Anterior cingulate cortex (tissue), 58 donors: ENCODE results near the gene TRMT61A.

Experiments
- DNase-seq, 58 donors: peaks; one replicate each; lab custom pipeline; 2025; lab: John Stamatoyannopoulos, UW

The TRMT61A gene

DNA sequence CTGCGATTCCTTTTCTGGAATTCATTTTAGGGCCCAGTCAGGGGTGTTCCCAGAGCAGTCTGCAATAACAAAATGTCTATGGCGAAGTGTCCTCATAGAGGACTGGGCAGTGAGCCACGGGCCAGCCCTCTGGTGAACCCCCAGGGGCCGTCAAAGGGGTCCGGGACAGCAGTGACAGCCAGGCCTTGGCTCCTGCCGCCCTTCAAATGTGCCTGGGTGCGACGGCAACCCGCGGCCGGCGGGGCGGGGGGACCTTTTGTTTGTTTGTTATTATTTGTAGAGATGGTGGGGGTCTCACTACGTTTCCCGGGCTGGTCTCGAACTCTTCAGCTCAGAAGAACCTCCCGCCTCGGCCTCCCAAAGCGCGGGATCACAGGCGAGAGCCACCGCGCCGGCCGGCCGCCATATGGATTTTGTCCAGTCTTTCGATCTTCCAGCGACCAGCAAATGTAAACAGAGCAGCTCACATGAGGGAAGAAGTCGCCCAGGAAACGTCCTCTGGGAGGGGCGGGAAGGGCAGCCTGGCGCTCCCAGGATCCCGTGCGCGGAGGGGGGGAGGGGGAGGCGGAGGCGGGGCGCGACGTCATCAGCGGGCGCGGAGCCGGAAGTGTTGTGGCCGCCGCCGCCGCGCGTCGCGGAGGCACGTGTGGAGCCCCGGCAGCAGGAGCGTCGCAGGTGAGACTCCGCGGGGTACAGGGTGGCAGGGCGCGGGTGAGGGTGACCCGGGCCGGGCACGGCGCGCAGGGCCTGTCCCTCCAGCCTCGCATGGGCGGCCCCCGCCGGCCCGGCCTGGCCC, at the start of gene TRMT61A:
Gene TRMT61A (plus strand): TSS at position 610 of the 796 bp plus-strand sequence. CDS start 783 bp downstream, outside the sequence.
- DNase-seq, result peak; percentile 41 to 91 (median 84)

DNA sequence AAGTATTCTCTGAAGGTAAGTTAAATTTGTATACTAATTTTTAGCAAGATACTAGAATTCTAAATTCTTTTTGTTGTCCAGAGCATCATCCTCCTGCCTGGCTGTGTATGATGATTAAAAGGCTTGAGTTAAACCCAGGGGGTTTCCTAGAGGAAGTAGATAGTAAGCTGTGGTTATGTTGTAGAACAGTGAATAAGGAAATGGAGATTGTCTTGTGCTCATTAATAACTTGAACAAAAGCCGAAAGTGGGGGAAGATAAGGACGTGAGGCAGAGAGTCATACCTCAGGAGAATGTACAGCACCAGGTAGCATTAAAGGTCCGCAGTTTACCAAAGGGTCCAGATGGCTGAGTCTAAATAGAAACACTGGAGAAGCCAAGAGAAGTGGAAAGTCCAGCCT, 48.4 kb upstream of the TRMT61A start:
- no peak for DNase-seq

DNA sequence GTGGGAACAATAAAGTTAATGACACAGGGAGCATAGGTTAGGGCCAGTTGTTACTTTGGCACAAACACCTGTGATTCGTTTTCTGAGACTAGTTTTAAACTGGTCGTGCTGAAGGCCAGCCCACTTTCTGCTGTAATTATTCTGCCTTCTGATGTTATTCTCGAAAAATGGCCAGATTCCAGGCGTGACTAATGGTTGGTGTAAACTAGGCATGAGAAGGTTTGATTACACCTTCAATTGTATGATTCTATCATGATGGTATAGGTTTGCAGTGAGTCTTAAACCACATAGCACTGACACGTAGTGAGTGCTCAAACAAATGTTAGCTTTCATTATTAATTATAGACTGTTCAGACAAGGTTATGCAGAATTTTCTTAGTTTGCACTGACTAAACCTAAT, 45.4 kb upstream of the TRMT61A start:
- DNase-seq, result no peak

DNA sequence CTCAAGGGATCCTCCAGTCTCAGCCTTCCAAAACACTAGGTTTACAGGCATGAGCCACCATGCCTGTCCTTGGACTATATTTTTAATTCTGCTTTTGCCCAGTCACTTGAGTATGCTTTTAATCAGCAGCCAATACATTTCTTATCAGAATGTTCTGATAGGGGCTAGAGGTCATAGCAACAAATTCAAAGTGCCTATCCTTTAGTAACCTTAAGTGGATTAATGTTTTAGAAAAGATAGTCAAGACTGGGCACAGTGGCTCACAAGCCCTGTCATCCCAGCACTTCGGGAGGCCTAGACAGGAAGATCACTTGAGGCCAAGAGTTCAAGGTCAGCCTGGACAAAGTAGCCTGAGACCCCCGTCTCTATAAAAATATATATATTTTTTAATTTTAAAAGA, 43.5 kb upstream of the TRMT61A start:
- DNase-seq, result no peak

DNA sequence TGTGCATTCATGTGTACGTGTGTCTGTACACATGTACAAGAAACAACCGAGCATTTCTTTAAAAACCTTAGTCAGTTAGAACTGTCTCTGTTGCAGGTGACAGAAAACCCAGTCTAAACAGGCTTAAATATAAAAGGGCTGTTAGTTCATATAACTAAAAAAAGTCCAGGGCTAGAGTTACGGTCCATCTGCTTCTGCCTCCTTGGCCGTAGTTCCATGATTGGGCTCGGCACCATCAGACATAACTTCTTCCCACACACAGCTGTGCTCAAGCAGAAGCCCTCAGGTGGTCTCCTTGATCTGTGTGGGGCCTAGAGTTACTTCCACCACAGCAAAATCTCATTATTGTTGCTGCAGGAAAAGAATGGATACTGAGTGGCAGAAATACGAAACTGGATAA, 40.9 kb upstream of the TRMT61A start:
- no peak for DNase-seq

DNA sequence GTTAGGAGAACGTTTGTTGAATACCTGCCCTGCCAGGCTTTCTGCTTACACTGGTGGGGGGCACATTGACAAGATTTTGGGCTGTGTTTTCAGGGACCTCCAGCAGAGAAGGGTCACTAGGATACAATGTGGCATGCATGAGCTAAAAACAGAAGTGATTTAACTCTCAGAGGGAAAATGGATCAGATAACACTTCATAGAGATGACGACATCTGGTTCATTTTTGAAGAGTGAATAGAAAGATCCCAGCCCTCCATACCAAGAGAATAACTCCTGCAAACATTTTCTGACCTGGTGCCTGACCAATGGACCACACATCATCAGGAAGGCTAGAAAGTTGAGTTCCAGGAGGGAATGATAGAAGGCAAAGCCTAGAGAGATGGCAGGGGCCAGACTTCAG, 40.0 kb upstream of the TRMT61A start:
- DNase-seq, result no peak

DNA sequence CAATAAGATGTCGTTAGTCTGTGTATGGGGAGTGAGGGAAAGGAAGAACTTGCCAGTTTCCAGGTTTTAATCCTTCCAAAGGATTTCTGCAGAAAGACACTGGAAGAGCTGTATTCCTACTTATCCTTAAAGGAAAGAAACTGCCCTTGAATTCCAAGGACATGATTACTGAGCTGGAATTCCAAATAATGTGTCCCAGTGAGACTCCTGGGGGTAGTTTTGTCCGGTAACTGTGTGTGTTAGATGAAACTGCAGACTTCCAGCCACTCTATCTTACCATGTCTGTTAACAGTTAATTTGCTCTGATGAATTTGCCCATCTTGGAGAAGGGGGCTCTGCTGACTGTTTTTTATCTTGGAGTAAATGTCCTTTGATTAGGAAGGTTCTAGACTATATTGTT, 39.4 kb upstream of the TRMT61A start:
- DNase-seq, result no peak

DNA sequence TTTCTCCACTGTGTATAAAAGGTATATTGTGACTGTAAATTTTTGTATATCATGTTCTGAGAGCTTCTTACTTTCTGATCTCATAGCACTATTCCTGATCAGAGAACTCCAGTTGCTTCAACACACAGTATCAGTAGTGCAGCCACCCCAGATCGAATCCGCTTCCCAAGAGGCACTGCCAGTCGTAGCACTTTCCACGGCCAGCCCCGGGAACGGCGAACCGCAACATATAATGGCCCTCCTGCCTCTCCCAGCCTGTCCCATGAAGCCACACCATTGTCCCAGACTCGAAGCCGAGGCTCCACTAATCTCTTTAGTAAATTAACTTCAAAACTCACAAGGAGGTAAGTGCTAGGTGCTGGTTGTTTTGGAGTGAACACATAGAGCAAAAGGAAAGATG, 37.3 kb upstream of the TRMT61A start:
- DNase-seq, result no peak

DNA sequence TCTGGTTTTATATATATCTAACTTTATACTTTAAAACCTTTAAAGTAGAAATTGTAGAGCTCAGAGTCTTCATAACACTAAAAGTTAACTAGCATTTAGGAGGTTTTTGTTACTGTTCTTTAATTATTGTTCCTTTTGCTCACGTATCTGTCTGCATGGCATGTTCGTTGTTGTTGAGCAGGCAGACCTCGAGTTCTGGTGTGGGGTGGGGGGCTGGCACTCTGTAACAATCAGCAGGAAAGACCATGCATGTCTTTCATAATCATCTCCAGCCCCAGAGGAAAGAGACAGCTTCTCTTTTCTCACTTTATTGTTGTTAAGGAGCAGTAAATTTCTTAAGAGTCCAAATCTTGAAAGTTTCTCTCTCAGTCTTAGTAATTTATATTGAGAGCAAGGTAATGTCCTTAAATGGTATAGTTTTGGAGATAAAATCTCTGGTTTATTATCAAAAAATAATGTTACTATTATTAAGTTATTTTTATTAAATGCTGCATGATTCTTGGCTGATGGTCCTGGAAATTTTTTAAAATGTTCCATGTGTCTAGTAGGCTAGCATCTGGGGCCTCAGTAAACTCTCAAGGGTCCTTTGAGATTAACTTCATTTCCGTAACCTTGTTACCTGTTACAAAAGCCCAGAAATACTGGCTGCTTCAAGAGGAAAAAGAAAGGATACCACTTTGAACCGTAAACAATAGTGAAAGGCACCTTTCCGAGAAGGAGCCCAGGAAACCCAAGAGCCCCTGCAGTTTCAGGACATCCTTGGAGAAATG, 36.7 kb upstream of the TRMT61A start:
- DNase-seq, result no peak

DNA sequence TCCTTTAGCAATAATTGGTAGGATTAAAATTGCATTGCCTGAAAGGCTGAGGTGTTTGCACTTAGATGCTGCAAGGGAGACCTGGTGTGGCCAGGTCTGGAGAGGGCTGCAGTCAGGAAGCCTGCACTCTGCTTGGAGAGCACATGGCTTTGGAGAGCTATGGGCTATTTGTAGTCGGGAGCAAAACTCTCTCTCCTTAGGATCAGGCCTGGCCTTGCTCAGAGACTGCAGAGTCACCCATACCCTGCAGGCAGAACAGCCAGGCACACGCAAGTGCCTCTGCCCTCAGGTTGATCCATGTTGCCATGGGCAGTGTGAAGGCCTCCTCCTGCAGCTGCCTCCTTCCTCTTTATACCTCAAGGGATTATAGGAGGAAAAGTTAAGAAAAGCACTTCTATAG, 33.1 kb upstream of the TRMT61A start:
- DNase-seq, result no peak

DNA sequence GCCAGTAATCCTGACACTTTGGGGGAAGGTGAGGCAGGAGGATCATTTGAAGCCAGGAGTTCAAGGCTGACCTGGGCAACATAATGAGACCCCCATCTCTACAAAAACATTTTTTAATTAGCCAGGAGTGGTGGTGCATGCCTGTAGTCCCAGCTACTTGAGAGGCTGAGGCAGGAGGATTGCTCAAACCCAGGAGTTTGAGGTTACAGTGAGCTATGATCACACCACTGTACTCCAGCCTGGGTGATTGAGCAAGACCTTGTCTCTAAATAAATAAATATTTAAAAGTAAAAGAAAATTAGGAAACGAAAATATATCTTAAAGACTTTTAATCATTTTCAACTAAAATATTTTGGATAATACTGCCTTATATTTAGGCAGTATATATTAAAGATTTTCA, 32.2 kb upstream of the TRMT61A start:
- DNase-seq, result no peak

DNA sequence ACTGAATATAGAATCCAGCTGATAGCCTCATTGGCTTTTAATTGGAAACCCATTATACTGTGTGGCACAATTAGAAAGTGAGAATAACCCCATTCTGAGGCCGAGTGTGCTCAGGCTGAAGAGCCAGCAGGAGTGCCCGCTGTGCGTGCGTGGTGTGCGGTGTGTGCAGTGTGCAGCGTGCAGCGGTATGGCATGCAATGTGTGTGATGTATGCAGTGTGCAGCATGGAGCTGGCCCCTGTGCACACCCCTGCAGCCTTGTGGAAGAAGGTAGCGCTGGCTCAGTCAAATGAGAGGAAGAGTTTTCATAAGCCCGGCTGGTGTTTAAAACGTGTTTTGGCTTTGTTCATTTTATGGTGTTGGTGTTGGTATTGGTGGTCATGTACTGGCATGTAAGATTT, 29.3 kb upstream of the TRMT61A start:
- DNase-seq, result no peak

DNA sequence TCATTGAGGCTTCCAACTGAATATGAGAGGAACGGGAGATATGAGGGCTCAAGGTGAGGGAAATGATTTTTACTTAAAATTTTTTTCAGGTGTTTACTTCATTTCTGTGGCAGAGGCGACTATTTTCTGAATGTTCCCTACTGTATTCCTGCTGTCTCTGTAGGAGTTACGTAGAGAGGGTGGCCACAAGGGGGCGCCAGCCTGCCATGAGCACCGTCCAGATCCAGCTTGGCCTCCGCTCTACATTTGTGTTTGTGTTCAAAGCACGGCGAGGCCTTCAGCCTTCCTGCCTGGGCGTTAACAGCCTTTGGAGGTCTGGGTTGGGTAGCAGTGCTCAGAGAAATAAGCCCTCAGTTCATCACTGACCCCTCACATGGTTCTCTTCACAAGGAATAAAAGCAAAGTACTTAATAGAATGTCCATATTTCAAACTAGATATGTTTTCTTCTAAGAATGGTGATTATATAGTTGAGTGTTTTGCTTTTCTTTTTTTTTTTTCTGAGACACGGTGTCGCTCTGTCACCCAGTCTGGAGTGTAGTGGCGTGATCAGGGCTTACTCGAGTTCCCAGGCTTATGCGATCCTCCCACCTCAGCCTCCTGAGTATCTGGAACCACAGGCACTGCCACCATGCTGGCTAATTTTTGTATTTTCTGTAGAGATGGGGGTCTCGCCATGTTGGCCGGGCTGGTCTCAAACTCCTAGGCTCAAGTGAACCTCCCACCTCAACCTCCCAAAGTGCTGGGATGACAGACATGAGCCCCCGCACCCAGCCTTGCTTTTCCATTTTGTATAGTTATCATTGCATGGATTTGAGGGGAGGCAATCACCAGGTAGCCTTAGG, 28.6 kb upstream of the TRMT61A start:
- DNase-seq, result peak in 57 of 58 donors; percentile 33 to 99 (median 84)

DNA sequence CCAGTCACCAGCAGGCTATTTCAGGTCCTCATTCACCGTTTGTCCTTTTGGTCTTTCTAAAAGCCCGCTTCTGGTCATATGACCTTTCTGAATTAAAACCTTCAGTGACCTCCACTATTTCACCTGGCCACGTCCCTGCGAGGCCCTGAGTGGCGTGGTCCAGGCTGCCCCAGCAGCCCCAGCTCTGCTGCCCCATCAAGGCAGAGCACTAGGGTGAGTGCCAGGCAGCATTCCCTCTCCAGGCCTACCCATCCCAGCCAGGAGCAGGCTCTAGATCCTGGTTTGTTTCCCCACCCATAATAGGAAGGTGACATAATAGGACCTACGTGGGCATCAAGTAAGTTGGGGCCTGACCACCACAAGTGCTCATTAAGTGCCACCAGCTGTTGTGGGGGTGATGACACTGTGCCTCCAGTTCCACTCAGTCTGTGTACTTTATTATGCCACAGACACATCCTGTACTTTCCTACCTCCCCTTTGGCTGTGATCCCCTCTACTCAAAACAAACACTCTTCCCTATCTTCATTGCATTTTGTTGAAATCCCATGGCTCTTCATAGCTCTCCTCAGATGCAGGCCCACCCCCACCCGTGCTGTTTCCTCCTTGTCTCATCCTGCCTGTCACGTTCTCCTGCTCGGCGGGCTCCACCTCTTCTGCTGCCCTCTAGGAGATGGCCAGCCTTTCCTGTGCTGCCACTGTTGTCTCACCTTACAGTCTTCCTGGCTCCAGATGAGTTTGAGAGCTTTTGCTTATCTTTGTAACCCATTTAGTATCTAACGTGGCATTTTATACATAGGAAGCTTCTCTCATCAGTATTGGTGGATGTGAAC, 27.7 kb upstream of the TRMT61A start:
- DNase-seq, result no peak

DNA sequence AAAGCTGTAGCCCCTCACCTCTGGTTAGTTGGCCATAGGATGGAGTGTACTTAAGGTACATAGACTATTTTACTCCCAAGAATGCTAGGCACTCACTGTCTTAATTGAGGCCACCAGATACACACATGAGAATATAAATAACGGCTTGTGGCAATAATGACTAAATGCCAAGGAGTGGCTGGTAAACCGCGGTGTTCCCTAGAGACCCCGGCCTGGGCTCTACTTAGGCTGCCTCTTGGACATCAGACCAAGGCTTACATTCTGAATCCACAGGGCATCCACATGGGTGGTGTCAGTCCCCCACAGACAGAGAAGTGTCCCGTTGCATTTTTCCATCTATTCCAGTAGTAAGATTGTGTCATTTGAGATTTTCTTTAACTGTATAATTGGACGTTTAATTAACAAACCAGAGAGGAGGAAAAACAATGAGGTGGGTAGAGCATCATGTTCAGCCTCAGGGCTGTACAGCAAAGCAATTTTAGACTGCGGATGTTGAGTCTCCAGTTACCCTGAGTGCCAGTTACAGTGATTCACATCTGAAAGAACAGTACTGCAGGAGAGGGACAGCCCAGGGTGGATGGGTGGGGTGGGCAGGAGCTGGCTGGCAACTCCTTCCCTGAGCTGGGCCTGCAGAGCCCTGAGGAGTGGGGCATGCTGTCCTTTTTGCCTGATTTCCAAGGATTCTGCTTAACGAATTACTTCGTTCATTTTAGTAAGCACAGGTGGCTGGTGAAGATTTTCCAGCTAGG, 26.9 kb upstream of the TRMT61A start:
- DNase-seq, result peak in 1 of 58 donors; percentile 72

DNA sequence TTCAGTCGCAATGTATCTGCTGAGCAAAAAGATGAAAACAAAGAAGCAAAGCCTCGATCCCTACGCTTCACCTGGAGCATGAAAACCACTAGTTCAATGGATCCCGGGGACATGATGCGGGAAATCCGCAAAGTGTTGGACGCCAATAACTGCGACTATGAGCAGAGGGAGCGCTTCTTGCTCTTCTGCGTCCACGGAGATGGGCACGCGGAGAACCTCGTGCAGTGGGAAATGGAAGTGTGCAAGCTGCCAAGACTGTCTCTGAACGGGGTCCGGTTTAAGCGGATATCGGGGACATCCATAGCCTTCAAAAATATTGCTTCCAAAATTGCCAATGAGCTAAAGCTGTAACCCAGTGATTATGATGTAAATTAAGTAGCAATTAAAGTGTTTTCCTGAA, 26.1 kb upstream of the TRMT61A start:
- no peak for DNase-seq

DNA sequence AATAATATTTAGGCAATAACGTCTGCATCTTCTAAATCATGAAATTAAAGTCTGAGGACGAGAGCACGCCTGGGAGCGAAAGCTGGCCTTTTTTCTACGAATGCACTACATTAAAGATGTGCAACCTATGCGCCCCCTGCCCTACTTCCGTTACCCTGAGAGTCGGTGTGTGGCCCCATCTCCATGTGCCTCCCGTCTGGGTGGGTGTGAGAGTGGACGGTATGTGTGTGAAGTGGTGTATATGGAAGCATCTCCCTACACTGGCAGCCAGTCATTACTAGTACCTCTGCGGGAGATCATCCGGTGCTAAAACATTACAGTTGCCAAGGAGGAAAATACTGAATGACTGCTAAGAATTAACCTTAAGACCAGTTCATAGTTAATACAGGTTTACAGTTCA, 25.7 kb upstream of the TRMT61A start:
- no peak for DNase-seq

DNA sequence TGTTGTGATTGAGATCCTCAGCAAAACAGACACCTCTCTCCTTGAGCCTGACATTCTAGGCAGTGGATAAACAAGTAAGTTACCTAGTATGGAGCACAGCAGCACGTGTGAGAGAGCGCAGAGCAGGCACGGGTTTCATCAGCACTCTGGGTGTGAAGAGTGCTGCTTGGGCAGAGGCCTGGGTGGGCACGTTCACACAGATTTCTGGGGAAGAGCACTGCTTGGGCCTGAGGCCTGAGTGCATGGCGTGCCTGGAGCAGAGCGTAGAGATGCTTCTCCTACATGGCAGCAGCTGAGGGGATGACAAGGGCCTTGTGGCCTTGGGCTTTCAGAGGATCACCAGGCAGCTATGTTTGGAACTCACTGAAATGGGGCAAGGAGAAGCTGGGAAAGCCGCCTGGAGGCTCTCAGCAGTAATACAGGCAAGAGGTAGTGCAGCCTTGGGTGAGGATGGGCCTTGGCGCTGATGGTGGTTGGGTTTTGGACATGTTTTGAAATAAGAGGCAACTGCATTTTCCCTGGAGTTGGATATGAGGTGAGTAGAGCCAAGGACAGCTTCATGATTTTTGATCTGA, 23.9 kb upstream of the TRMT61A start:
- no peak for DNase-seq

DNA sequence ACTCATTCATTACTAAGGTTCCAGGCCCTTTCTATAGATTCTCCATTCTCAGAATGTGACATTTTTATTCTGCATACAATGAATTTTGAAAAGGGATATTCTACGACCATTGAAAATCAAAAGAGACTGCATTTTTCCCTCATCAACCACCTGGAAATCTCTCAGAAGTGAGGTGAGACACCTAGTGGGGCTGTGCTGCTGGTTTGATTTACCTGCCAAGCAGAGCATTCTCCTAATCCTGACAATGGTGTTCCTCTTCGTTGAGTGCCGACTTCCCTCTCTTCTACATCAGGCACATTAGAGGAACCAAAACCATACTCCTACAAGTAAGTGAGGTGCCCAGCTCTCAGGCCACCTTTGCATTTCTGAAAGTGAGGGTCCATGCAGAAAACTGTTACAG, 21.2 kb upstream of the TRMT61A start:
- no peak for DNase-seq
